Activated CD4-positive, alpha-beta T cell treated with anti-CD3 and anti-CD28 coated beads for 24 hours (primary cell): Measurements from ENCODE around the gene NPIPB5.
"Not testable (repeated sequence)": the region's sequence is repeated elsewhere in the genome, so short reads cannot be mapped to it uniquely, and the experiment has no call there.

ENCODE experiments used
- DNase-seq, 2 donors: peaks; one replicate each; pipeline ENCODE4 v3.0.0-alpha.2; 2020; ENCODE audit warnings: low read depth in 2 of 2

The NPIPB5 gene

DNA sequence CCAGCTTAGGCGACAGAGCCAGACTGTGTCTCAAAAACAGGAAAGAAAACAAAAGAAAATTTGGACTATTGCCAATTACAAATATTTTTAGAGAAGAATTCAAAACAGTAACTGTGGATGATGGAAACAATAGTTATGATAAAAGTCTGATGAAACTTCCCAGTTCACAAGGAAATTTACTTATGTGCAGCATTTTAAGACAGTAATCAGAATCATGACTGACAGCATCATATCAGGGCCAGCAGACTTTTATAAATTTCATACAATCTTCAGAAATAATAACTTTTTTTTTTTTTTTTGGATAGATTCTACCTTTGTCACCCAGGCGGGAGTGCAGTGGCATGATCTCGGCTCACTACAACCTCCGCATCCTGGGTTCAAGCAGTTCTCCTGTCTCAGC lies at the start of gene NPIPB5:
NPIPB5 (plus strand) TSS at position 301 of the 400 bp plus-strand sequence. CDS start 2,911 bp downstream, outside the sequence.
- not testable (repeated sequence) for DNase-seq

DNA sequence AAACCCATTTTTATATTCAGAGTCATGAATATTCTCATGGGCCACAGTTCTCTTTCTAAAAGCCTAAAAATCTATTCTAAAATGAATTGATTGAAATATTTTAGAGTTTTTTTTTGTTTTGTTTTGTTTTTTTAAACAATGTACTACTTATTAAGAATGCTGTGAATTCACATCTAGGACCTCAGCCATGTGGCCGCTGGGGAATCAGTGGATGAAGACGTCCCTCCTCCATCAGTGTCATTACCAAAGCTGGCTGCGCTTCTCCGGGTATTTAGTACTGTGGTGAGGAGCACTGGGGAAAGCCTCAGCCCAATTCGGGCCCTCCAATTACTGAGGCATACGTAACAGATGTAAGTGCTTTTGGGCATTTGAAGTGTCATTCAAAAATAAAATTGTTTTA lies 41.8 kb upstream of the NPIPB5 start:
- DNase-seq, result not testable (repeated sequence)

DNA sequence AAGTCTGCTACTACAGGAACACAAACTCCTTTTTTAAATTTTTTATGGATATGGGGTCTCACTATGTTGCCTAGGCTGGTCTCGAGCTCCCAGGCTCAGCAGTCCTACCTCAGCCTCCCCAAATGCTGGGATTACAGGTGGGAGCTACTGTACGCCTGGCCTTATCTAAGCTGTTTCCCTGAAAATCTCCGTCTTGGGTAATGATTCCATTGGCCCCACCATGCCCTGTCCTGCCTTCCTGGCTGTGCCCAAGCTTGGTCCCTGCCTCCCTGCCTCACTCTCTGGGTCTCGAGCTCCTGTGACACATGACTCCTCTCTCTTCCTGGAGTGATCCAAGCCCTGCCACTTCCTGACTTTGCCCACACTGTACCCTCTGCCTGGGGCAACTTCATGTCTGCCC lies 27.3 kb downstream of the NPIPB5 start:
- DNase-seq, result not testable (repeated sequence)

DNA sequence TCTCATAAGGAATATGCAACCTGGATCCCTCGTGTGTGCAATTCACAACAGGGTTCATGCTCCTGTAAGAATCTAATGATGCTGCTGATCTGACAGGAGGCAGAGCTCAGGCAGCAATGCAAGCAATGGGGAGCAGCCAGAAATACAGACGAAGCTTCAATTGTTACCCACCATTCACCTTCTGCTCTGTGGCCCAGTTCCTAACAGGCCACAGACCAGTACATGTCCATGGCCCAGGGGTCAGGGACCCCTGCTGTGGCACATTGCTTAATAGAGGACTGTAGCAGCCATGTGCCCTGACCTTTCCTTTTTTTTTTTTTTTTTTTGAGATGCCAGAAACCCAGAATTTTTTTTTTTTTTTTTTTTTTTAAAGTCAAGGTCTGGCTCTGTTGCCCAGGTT lies 34.1 kb downstream of the NPIPB5 start:
- DNase-seq, result not testable (repeated sequence)

DNA sequence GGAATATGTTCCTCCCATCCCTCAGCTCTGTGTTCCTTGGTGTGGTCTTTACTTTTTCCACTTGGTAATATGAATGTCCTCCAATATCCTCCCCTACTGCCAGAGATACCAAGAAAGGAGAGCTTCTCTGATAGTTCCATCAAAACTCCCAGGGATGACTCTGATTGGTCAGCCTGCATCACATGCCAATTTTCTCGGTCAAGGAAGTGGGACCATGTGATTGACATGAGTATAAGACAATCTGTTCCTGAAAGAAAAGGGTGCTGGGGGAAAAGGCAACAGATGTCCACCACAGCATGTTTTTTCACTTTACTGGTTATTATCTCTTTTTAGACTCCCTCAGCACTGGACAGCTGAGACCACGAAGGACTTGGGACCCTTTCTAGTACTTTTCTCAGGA lies 35.9 kb downstream of the NPIPB5 start:
- DNase-seq, result not testable (repeated sequence)

DNA sequence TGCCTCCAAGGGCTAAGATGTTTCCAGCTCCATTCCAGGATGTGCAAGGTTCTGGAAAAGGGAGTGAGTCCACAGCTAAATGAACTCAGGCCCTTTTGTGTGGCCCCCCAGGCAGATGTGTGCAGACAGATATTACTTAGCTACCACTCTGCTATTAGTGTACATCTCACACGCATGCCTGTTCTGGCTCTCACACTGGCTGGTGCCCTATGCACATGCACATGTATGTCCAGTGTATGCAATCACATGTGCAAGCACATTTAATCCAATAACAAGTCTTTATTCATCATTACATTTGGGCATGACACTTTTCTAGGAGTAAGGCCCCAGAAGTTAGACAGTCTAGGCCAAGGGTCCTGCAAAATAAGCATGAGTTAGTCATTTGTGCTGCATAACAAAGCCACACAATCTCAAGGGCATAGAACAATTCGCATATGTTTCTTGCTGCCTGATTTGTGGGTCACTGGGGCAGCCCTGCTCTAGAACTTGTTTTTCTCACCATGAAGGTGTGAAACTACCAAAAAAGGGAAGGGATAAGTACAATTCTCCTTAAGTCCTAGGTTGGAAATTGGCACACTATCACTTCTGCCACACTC lies 36.6 kb downstream of the NPIPB5 start:
- DNase-seq, result not testable (repeated sequence)

DNA sequence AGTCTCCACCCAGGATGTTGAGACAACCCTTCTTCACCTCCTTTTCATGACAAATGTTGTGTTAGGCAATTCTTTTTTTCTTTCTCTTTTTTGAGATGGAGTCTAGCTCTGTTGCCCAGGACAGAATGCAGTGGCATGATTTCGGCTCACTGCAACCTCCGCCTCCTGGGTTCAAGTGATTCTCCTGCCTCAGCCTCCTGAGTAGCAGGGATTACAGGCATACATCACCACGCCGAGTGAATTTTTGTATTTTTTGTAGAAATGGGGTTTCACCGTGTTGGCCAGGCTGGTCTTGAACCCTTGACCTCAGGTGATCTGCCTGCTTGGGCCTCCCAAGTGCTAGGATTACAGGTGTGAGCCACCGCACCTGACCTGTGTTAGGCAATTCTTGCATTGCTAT lies 39.2 kb downstream of the NPIPB5 start:
- not testable (repeated sequence) for DNase-seq

DNA sequence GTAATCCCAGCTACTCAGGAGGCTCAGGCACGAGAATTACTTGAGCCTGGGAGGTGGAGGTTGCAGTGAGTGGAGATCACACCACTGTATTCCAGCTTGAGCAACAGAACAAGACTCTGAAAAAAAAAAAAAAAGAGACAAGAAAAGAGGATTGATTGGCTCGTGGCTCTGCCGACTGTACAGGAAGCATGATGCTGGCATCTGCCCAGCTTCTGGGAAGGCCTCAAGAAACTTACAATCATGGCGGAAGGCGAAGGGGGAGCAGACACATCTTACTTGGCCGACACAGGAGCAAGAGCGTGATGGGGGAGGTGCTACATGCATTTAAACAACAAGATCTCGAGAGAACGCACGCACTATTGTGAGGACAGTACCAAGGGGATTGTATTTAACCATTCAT lies 40.5 kb downstream of the NPIPB5 start:
- DNase-seq, result not testable (repeated sequence)

DNA sequence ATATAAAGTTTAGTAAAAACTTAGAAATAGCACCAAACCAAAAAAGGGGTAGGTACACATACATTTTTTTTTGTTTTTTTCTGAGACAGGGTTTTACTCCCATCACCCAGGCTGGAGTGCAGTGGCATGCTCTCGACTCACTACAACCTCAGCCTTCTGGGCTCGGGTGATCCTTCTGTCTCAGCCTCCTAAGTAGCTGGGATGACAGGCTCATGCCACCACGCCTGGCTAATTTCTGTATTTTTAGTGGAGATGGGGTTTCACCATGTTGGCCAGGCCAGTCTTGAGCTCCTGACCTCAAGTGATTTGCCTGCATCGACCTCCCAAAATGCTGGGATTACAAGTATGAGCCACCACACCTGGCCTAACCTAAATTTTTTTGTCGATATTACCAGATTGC lies 41.0 kb downstream of the NPIPB5 start:
- DNase-seq, result not testable (repeated sequence)

DNA sequence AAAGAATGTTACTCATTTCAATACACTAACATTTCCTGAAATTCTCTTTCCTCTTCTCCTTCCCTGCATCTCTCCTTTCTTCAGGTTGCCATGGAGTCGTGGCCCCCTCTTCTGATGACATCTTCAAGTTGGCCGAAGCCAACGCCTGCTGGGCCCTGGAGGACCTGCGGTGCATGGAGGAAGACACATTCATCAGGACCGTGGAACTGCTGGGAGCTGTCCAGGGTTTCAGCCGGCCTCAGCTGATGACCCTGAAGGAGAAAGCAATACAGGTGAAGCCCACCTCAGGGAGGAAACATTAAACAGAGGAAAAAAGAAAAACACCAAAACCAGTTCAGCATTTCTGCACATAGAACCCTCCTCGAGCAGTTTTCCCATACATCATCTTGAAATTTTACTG lies 46.1 kb downstream of the NPIPB5 start:
- not testable (repeated sequence) for DNase-seq
